ENCODE data around the gene CALCA.
A peak's percentile ranks its signal among the peaks of the same experiment; 100 is the strongest.
"Not testable (repeated sequence)": the region's sequence is repeated elsewhere in the genome, so short reads cannot be mapped to it uniquely, and the experiment has no call there.

The CALCA gene

GRCh38 chr11:15006139-15006759 is 34.1 kb upstream of the CALCA start:
- Histone ChIP-seq H3K4me1 (ENCODE audit: low read depth, poor library complexity, severe bottlenecking) (no peaks in the 10 kb centered on the region), H3K36me3 (ENCODE audit: insufficient read depth) (no peaks in the 10 kb centered on the region), H2AFZ (ENCODE audit: low read depth) (no peak overlapping the region), H4K20me1 (ENCODE audit: insufficient read depth) (no peaks in the 10 kb centered on the region), H3K79me2 (ENCODE audit: insufficient read depth, low read depth) (no peaks in the 10 kb centered on the region), H3K27me3 (ENCODE audit: insufficient read depth, low read depth) (no peaks in the 10 kb centered on the region), H3K4me3 (IDR thresholded peaks at IDR 0.05; ENCODE audit: insufficient read depth, low read depth, low read length) (no peak overlapping the region), H3K9ac (no peak overlapping the region), H3K4me2 (no peak overlapping the region), H3K27ac (no peak overlapping the region)
- peak; percentile 55 for TF ChIP-seq CTCF (conservative IDR thresholded peaks at IDR 0.05; ENCODE audit: low read depth, low read length)

GRCh38 chr11:14988133-14988532 is 16.0 kb upstream of the CALCA start:
- not testable (repeated sequence) for H2AFZ ChIP-seq (ENCODE audit: low read depth); H4K20me1 ChIP-seq (ENCODE audit: insufficient read depth); H3K27me3 ChIP-seq (ENCODE audit: insufficient read depth, low read depth); H3K4me1 ChIP-seq (ENCODE audit: low read depth, poor library complexity, severe bottlenecking); H3K27ac ChIP-seq; H3K79me2 ChIP-seq (ENCODE audit: insufficient read depth, low read depth); H3K36me3 ChIP-seq (ENCODE audit: insufficient read depth); H3K9ac ChIP-seq; H3K4me2 ChIP-seq; H3K4me3 ChIP-seq (IDR thresholded peaks at IDR 0.05; ENCODE audit: insufficient read depth, low read depth, low read length)

DNA sequence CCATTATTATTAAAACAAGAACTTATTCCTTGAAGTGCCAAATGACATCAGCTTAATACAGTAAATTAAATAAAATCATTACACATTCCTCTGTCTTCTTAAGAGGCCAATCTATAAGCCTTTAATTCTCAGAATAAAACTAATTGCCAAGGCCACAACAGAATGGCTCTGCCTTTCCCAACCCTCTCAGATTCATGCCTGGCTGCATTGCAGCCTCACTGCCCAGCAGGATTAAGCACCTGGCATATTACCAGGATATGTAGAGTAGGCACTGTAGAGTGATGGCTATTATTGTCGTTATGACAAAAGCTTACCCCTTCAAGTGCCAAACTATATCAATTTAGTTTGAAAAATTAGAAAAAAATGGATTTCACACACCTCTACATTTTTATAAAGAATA is 9.4 kb upstream of the CALCA start:
- Histone ChIP-seq H3K4me3 (IDR thresholded peaks at IDR 0.05; ENCODE audit: insufficient read depth, low read depth, low read length) (no peak overlapping the region), H3K27ac (no peak overlapping the region), H4K20me1 (ENCODE audit: insufficient read depth) (no peaks in the 10 kb centered on the region)

DNA sequence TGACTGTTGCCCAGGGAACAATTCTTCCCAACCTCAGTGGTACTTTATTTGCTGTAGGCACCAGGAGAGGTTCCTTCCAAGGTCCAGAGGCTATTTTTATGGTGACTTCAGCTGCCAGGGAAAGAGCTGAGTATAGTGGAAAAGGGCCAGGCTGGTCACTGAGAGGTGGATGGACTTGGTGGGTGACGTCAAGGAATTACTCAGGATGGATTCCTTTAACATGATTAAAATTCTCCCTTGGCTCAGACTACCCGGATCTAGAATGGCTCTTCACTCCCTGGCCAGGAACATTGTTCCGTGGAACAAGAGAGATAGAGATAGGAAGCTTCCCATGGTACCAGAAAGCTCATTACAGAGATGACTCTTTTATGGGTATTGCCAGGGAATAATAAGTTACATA is 8.7 kb upstream of the CALCA start:
- H4K20me1 ChIP-seq (ENCODE audit: insufficient read depth): no peaks in the 10 kb centered on the region
- H2AFZ ChIP-seq (ENCODE audit: low read depth): no peak overlapping the region
- H3K4me2 ChIP-seq: no peak overlapping the region
- no peaks in the 10 kb centered on the region for H3K4me1 ChIP-seq (ENCODE audit: low read depth, poor library complexity, severe bottlenecking)
- H3K27ac ChIP-seq: no peak overlapping the region
- no peaks in the 10 kb centered on the region for H3K27me3 ChIP-seq (ENCODE audit: insufficient read depth, low read depth)
- no peak overlapping the region for H3K4me3 ChIP-seq (IDR thresholded peaks at IDR 0.05; ENCODE audit: insufficient read depth, low read depth, low read length)
- no peak overlapping the region for H3K9ac ChIP-seq
- no peaks in the 10 kb centered on the region for H3K79me2 ChIP-seq (ENCODE audit: insufficient read depth, low read depth)
- H3K36me3 ChIP-seq (ENCODE audit: insufficient read depth): no peaks in the 10 kb centered on the region
- no peak for TF ChIP-seq CTCF (conservative IDR thresholded peaks at IDR 0.05; ENCODE audit: low read depth, low read length)

More for the DNA sequence above, 9.4 kb upstream of the CALCA start:
- H3K36me3 ChIP-seq (ENCODE audit: insufficient read depth): no peaks in the 10 kb centered on the region
- no peaks in the 10 kb centered on the region for H3K4me1 ChIP-seq (ENCODE audit: low read depth, poor library complexity, severe bottlenecking)
- no peak for TF ChIP-seq CTCF (conservative IDR thresholded peaks at IDR 0.05; ENCODE audit: low read depth, low read length)
- no peaks in the 10 kb centered on the region for H3K79me2 ChIP-seq (ENCODE audit: insufficient read depth, low read depth)
- no peak overlapping the region for H2AFZ ChIP-seq (ENCODE audit: low read depth)
- no peak overlapping the region for H3K4me2 ChIP-seq
- H3K9ac ChIP-seq: no peak overlapping the region
- H3K27me3 ChIP-seq (ENCODE audit: insufficient read depth, low read depth): no peaks in the 10 kb centered on the region

DNA sequence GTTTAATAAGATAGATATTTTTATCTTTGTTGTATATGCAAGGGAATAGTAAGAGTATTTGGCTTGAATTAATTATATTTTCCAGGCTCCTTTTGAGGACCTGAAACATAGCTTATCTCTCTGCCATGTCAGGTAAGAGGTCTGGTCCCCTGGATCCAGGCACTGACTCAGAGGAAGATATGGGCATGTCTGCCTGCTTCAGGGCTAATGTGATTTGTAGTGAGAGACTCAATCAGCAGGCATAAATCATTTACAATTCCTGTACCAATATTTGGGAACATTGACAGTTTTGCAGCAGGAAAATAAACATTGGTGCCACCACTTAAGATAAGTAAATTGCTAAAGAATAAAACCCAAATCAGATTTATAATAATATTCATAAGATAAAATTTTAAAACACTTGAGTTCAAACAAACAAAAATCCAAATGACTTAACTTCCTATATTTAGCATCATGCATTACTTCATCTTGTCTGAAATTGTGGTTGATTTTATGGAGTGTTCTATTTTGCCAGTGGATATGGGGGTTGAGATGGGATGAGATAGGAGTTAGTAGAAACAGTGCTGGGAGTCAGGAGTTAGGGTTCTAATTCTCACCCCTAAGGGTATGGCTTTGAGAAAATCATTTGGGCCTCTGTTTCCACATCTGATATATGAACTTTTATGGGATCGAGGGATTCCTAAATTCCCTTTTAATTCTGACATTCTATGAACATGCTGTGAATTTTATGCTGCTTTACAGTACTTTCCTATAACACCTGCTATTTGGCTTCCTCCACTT is 5.1 kb upstream of the CALCA start:
- H3K27ac ChIP-seq: no peak overlapping the region
- TF ChIP-seq CTCF (conservative IDR thresholded peaks at IDR 0.05; ENCODE audit: low read depth, low read length): no peak

More for the DNA sequence above, 5.1 kb upstream of the CALCA start:
- no peaks in the 10 kb centered on the region for H4K20me1 ChIP-seq (ENCODE audit: insufficient read depth)
- H3K9ac ChIP-seq: no peak overlapping the region
- H3K4me3 ChIP-seq (IDR thresholded peaks at IDR 0.05; ENCODE audit: insufficient read depth, low read depth, low read length): no peak overlapping the region
- no peaks in the 10 kb centered on the region for H3K36me3 ChIP-seq (ENCODE audit: insufficient read depth)
- no peaks in the 10 kb centered on the region for H3K4me1 ChIP-seq (ENCODE audit: low read depth, poor library complexity, severe bottlenecking)
- no peak overlapping the region for H3K4me2 ChIP-seq
- no peaks in the 10 kb centered on the region for H3K27me3 ChIP-seq (ENCODE audit: insufficient read depth, low read depth)
- H3K79me2 ChIP-seq (ENCODE audit: insufficient read depth, low read depth): no peaks in the 10 kb centered on the region
- no peak overlapping the region for H2AFZ ChIP-seq (ENCODE audit: low read depth)

Measured in KMS-11 (cell line).